HG03159 (cell line): ENCODE data around the gene SMCO1.
"Not testable (repeated sequence)": the region's sequence is repeated elsewhere in the genome, so short reads cannot be mapped to it uniquely, and the experiment has no call there.

Source experiments
- ATAC-seq: cut with Tn5 transposase; IDR thresholded peaks from one replicate; pipeline ENCODE4 v1.9.1; 2021; ENCODE audit warnings: mild to moderate bottlenecking, moderate library complexity; ENCODE audit not compliant: unreplicated experiment

The SMCO1 gene

DNA sequence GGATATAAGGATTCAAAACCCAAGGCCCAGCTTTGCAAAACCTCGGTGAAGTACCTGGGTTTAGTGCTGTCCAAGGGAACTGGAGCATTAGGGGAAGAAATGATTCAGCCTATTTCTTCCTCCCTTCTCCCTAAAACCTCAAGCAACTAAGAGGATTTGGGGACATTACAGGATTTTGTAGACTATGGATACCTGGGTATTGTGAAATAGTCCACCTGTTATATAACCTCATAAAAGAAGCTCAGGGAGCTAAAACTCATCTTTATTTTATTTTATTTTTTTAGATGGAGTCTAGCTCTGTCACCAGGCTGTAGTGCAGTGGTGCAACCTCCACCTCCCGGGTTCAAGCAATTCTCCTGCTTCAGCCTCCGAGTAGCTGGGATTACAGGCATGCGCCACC, 8.7 kb upstream of the SMCO1 start:
- ATAC-seq, result no peak

DNA sequence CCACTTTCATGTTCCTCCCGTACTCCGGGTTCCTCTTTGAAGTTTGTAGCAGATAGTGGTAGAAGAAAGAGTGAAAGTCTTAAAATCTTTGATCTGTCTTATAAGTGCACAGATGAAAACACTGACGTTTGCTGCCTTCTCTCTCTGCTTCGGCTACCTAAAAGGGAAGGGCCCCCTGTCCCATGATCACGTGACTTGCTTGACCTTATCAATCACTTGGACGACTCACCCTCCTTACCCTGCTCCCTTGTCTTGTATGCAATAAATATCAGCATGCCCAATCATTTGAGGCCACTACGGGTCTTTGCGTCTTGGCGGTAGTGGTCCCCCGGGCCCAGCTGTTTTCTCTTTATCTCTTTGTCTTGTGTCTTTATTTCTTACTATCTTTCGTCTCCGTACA, 6.1 kb upstream of the SMCO1 start:
- ATAC-seq, result not testable (repeated sequence)

DNA sequence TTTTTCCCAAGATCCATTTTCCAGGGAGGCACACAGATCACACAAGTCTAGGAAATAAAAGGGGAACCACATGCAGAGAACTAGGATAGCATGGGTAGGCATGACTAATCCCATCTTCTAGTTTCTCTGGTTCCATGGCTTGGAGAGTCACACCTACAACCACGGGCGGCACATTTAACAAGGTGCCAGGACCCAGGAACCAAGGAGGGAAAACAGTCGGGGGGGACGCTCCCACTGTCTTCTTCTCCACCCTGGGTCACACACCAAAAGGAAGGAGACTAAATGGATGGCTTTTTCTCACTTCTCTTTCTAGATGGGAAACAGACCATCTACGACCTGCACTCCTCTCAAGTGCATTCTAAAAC, 4.6 kb upstream of the SMCO1 start:
- no peak for ATAC-seq

DNA sequence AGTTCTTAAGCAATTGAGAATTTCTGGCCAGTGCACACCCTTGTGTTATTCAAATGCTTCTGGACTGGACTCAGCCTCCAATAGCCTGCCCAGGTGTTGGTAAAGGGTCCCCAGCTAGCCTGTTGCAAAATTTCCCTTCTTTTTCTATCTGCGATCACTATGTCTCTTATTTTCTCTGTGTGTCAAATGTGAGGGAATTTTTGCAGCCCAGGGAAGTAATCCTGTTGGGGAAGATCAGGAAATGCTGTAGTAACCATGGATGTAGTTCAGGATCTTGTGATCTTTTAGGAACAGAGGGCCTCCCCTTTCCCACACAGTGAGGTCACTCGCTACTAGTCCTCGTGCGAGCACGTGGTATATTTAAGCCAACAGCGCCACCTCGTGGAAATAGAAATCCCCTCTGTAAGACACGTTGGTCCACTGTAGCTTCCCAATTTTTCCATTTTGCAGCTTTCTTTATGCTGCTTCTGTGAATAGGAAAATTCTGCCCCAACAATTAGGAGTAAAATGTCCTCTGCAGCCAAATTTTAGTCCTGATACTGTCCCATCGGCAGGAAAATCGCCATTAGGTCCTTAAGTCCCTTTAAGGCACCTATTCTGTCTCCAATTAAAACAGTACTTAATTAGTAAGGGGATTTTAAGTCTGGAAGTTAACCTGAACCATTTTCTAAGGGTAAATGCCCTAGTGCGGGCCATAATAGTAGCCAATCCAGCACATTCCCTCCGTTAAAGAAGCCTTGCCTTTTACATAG, 4.0 kb upstream of the SMCO1 start:
- no peak for ATAC-seq

DNA sequence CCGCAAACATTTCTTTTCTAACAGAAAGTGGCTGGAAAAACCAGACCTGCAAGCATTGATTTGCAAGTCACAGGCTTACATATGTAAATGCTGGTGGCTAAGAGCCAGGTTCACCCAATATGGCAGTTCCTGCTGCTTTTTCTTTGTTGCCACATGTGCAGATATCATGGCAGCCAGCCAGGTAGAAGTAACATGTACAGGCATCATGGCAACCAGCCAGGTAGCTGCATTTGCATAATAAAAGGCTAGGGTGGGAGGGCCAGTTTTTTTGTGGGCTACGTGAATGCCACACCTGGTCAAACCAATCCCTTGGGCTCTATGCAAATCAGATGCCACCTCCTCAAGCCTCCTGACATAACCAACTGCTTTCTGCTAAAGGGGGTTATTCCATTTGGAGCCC, 2.8 kb upstream of the SMCO1 start:
- no peak for ATAC-seq

DNA sequence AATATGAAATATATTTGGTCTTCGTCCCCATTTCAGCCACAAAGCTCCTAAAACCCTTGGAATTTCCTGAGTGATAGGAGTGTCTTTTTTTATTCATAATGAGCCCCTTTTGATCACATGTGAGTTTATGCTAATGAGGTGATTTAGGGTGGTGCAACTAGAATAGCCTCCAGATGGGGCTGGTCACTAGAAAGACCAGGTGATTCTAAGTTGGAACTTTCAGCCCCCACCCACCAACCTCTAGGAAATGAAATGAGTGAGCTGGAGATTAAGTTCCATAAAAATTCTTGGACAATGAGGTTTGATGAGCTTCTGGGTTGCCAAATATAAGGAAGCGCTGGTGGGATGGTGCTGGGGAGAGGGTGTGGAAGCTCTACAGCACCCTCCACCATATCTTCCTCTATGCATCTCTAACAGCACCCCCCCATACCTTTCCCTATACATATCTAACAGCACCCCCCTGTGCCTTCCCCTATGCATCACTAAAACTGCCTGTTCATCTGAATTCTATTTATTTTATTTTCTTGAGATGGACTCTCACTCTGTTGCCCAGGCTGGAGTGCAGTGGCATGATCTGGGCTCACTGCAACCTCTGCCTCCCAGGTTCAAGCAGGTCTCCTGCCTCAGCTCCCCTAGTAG, 2.1 kb upstream of the SMCO1 start:
- no peak for ATAC-seq

DNA sequence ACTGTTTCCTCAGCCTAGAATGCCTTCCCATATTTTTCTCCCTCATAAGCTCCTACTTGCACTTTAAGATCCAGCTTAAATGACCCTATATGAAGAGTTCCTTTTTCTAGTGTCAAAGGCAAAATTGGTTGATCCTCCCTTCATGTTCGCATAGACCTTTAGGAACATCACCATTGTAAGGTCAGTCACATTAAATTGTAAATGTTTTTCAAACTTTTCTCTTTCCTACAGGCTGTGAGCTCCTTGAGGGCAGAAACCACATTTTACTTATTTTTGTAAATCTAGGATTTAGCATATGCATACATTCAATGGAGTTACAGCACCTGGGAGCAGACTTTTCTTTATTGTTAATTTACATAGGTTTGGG, 813 bp downstream of the SMCO1 start:
- ATAC-seq, result no peak

DNA sequence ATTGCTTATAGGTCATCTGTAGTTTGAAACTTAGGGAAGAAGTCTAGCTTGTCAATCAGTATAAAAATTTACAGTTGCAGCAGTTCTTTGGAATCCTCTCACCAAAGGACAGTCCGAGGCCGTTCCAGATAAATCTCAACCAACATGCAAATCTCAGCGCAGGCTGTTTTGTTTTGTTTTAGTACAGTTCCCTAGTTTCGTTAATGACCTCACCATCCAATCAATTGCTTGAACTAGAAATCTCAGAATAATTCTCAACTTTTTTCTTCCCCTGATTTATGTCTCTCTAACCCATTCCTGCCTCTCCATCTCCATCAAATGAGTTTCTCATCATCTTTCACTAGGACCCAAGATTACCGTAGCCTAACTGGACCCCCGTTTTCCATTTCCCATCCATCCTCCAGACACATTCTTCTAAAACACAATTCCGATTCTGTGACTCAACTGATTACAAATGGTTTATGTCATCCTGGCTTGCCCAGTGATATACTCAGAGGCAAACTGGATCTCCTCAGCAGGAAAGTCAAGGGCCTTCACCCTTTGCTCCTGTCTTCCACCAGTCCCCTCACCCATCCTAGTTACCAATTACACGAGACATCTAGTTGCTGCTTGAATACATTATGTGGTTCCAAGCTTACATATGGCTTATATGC, 1.3 kb downstream of the SMCO1 start:
- ATAC-seq, result no peak

DNA sequence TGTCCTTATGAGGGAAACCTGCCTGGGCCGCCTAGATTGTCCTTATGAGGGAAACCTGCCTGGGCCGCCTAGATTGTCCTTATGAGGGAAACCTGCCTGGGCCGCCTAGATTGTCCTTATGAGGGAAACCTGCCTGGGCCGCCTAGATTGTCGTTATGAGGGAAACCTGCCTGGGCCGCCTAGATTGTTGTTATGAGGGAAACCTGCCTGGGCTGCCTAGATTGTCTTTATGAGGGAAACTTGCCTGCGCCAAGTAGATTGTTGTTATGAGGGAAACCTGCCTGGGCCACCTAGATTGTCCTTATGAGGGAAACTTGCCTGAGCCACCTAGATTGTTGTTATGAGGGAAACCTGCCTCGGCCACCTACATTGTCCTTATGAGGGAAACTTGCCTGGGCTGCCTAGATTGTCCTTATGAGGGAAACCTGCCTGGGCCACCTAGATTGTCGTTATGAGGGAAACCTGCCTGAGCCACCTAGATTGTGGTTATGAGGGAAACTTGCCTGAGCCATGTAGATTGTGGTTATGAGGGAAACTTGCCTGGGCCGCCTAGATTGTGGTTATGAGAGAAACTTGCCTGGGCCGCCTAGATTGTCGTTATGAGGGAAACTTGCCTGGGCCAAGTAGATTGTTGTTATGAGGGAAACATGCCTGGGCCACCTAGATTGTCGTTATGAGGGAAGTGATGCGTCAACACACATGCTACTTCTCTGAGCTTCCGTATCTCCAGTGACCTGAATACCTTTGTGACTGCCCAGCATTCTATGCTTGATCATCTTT, 3.3 kb downstream of the SMCO1 start:
- ATAC-seq, result not testable (repeated sequence)

DNA sequence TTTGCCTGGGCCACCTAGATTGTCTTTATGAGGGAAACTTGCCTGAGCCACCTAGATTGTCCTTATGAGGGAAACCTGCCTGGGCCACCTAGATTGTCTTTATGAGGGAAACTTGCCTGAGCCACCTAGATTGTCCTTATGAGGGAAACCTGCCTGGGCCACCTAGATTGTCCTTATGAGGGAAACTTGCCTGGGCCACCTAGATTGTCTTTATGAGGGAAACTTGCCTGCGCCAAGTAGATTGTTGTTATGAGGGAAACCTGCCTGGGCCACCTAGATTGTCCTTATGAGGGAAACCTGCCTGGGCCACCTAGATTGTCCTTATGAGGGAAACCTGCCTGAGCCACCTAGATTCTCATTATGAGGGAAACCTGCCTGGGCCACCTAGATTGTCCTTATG, 4.0 kb downstream of the SMCO1 start:
- not testable (repeated sequence) for ATAC-seq

DNA sequence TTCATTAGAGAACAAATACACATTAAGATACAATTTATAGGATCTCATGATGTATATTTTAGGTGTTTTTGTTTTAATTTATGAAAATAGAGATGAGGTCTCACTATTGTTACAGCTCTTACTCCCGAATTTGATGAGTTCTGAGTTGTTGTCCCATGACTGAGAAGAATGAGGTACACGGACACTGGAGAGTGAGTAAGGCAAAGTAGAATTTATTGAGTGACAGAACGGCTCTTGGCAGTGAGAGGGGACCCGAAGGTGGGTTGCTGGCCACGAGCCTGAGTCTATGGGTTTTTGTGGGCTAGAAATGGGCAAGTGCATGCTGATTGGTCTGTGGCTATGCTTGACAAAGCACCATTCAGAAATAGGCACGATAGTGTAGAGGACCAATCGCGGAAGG, 8.5 kb downstream of the SMCO1 start:
- ATAC-seq, result no peak

DNA sequence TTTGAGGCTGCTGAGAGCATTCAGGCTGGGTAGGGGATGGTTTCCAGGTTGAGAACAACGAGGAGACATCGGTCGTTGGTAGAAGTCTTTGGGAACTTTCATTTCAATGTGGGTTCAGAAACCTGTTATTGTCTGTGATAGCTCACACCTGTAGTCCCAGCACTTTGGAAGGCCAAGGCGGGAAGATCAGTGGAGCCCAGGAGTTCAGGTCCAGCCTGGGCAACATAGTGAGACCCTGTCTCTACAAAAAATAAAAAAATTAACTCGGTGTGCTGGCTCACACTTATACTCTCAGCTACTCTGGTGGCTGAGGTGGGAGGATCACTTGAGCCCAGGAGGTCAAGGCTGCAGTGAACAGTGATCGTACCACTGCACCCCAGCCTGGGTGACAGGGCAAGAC, 10.6 kb downstream of the SMCO1 start:
- no peak for ATAC-seq

DNA sequence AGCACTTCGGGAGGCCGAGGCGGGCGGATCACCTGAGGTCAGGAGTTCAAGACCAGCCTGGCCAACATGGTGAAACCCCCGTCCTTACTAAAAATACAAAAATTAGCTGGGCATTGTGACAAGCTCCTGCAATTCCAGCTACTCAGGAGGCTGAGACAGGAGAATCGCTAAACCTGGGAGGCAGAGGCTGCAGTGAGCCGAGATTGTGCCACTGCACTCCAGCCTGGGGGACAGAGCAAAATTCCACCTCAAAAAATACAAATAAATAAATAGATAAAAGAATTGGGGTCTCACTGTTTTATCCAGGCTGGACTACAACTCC, 11.1 kb downstream of the SMCO1 start:
- ATAC-seq, result not testable (repeated sequence)

DNA sequence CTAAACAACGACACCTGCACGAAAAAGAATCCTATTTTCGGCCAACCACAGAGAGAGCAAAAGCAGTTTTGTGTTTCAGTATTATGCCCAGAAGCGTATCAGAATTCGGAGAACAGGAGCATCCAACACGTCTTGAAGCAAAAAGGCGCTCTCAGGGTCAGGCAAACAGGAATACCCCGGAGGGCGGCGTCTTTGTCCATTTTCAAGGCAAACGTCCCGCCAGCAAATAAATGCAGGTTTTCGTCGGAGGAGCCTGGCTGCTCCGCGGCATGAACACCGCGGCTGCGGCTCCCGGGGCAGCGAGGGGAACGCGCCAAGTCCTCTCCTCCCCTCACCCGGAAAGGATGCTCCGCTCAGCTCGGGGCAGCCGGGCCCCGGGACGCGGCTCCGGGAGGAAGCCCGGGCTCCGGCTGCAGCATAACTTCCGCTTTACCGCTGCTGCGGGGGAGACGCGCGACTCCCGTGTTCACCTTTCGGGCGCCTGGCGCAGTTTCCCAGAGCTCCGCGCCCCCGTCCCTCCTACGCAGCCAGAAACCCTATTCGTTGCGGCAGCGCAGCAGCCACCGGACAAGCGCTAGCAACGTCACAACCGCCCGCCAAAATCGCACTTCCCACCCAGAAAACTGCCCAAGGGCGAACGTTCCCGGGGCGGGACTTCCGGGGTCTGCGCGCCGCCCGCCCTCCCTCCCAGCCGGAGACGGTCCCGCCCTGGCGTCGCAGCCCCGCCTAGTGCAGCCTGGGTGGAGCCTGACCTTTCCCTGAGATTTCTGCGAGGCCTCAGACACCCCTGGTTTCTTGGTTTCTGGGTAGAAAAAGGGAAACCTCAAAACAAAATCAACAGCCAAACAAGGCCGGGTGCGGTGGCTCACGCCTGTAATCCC, 11.7 kb downstream of the SMCO1 start, which contains the start of gene RNF168:
RNF168 (minus strand) TSS at position 573 of the 881 bp plus-strand sequence. CDS start 595 bp downstream, outside the sequence.
- ATAC-seq, result peak; percentile 83

DNA sequence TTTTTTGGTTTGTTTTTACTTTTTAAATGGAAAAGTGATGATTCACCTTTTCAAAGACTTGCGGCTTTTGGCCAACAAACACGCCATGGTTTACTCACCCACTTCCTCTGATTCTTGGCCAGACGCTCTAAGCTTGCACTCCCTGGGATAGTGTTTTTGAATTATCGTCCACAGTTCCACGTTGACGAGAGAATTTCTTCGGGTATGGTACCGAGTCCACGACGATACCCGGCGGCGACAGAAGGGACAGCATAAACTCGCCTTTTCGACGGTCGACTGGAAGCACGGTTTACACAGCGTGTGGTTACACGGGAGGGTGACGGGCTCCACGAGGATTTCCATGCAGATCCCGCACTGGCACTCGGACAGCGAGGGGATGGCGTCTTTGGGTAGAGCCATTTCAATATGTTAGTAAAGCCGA, 12.4 kb downstream of the SMCO1 start:
- ATAC-seq, result peak; percentile 9

DNA sequence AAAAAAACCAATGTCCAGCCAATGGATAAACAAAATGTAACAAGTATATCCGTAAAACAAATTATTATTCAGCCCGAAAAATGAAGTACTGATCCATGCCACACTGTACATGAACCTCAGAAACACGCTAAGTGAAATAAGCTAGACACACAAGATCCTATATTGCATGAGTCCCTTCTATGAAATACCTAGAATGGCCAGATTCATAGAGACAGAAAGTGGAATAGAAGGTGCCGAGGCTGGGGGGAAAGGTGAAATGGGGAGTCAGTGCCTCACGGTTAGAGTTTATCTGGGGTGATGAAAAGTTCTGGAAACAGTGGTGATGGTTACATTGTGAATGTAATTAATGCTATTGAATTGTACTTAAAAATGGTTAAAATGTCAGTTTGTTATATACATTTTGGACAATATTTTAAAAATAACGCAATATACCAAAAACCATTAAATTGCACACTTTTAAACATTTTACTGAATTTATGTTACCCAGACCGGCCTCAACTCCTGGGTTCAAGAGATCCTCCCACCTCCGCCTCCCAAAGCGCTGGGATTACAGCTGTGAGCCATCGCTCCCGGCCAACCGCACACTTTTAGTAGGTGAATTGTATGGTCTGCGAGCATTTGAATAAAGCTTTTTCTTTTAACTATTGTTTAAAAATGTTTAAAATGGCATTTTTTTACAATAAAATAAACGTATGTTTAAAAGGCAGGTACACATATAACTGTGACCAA, 13.7 kb downstream of the SMCO1 start:
- no peak for ATAC-seq

DNA sequence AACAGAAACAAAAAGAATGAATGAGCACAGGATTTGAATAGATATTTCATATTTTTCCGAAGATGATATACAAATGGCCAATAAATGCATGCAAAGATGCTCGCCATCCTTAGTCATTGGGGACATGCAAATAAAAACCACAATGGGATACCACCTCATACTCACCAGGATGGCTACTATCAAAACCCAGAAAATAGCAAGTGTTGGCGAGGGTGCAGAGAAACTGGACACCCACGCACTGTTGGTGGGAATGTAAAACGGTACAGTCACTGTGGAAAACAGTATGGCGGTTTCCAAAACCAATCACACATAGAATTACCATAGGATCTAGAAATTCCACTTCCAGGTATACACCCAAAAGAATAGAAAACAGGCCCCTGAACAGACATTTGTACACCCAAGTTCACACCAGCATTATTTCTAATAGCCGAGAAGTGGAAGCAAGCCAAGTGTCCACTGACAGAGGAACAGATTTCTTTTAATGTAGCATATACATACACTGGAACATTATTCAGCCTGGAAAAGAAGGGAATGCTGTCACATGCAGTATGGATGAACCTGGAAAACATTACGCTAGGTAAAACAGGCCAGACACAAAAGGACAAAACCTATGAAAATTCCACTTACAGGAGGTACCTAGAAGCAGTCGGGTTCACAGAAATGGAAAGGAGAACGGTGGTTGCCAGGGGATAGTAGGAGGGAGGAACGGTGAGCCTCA, 15.2 kb downstream of the SMCO1 start:
- no peak for ATAC-seq

DNA sequence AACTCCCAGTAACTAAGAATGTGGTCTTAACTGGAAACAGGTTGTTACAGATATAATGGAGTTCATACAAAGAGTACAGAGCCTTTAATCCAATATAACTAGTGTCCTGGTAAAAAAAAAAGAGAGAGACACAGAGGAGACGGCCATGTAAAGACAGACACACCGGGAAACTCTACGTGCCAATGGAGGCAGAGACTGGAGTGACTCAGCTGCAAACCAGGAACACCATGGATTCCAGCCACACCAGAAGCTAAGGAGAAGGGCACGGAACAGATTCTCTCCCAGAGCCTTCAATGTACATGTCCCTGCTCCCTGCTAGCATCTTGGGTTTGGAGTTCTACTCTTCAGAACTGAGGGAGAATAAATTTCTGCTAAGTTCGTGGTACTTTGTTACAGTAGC, 16.1 kb downstream of the SMCO1 start:
- ATAC-seq, result no peak

DNA sequence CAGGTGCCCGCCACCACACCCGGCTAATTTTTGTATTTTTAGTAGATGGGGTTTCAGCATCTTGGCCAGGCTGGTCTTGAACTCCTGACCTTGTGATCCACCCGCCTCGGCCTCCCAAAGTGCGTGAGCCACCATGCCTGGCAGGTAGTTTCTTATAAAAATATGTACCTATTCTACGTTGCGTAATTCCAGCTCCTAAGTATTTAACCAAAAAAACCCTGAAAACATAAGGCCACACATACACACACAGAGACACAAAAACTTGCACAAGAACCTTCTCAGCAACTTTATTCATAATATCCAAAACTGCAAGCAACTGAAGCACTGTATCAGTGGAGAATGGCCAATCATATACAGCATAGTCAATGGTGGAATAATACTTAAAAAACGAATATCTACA, 16.8 kb downstream of the SMCO1 start:
- no peak for ATAC-seq
